Measurements from ENCODE around the gene SOX12.

- no peak for TF ChIP-seq CTCF (IDR thresholded peaks at IDR 0.05; ENCODE audit: insufficient read depth, low read length)
- TF ChIP-seq POLR2AphosphoS5 (IDR thresholded peaks at IDR 0.05; ENCODE audit: low read depth): no peak
- no peak for TF ChIP-seq REST (IDR thresholded peaks at IDR 0.05; ENCODE audit: insufficient replicate concordance, low read depth)
- TF ChIP-seq GABPA (IDR thresholded peaks at IDR 0.05; ENCODE audit: low read depth): no peak
- TF ChIP-seq SPI1 (IDR thresholded peaks at IDR 0.05; ENCODE audit: borderline replicate concordance, low read depth): no peak
These were observed 12.5 kb upstream of the SOX12 start for GRCh38 chr20:312866-313265.

Measured in HL-60 (cell line).